CD14-positive monocyte (primary cell): ENCODE data around the gene OSBP2. TPM values are rescaled to one million over a fixed set of nuclear protein-coding genes. Genes with fewer than 3 reads are reported as not detected.

ENCODE experiments used
- DNase-seq, 3 donors: peaks; one replicate each; pipeline ENCODE4 v3.0.0-alpha.2; 2011 to 2022
- H2AFZ ChIP-seq: 2 replicates; pipeline ENCODE4 v1.6.0; 2012; ENCODE audit warnings: mild to moderate bottlenecking, low read depth, low read length, inconsistent platforms; ENCODE audit not compliant: insufficient read depth, poor library complexity, severe bottlenecking
- H3K27ac ChIP-seq, 2 donors: 1 replicate in 1 of 2; 2 replicates in 1 of 2; pipeline ENCODE4 v1.5.1; 2012 to 2013; ENCODE audit warnings: low read length in 2 of 2, control low read depth in 1 of 2, inconsistent platforms in 1 of 2, low read depth in 1 of 2, mild to moderate bottlenecking in 1 of 2
- H3K27me3 ChIP-seq, 2 donors: one replicate each; pipeline versions ENCODE4 v1.6.0 to v1.6.1; 2011 to 2013; ENCODE audit warnings: low read length in 2 of 2; ENCODE audit not compliant: control insufficient read depth in 2 of 2, insufficient read depth in 2 of 2
- H3K36me3 ChIP-seq, 2 donors: replicated peaks in 1 of 2; 1 replicate in 1 of 2; 2 replicates in 1 of 2; pipeline versions ENCODE4 v1.5.1 to v1.6.1; 2012 to 2013; ENCODE audit warnings: low read length in 2 of 2, control low read depth in 1 of 2, inconsistent platforms in 1 of 2, mild to moderate bottlenecking in 1 of 2; ENCODE audit not compliant: insufficient read depth in 2 of 2, control insufficient read depth in 1 of 2
- H3K4me1 ChIP-seq, 2 donors: 1 replicate in 1 of 2; 2 replicates in 1 of 2; pipeline versions ENCODE4 v1.5.1 to v1.6.1; 2012 to 2013; ENCODE audit warnings: low read length in 2 of 2, control low read depth in 1 of 2, inconsistent platforms in 1 of 2, mild to moderate bottlenecking in 1 of 2, moderate library complexity in 1 of 2; ENCODE audit not compliant: insufficient read depth in 2 of 2, control insufficient read depth in 1 of 2
- H3K4me2 ChIP-seq: replicated peaks from 2 replicates; pipeline ENCODE3; 2012; ENCODE audit warnings: low read length, moderate library complexity, mild to moderate bottlenecking; ENCODE audit not compliant: poor library complexity, severe bottlenecking; ENCODE audit errors: extremely low read depth
- H3K4me3 ChIP-seq, 3 experiments: fragments of 200-600 bp in 1 of 3; sonication (generic) in 1 of 3; replicated peaks in 1 of 3; 1 replicate in 2 of 3; 2 replicates in 1 of 3; pipeline ENCODE4 v1.5.1; 2011 to 2013; ENCODE audit warnings: low read length in 3 of 3, mild to moderate bottlenecking in 3 of 3, control low read depth in 2 of 3, low read depth in 2 of 3, inconsistent platforms in 1 of 3, moderate library complexity in 1 of 3
- H3K79me2 ChIP-seq: 2 replicates; pipeline ENCODE4 v1.6.0; 2012; ENCODE audit warnings: mild to moderate bottlenecking, control low read depth, inconsistent platforms, low read length, moderate library complexity; ENCODE audit not compliant: insufficient read depth
- H3K9ac ChIP-seq: 2 replicates; pipeline ENCODE4 v1.6.0; 2017; ENCODE audit warnings: low read length, mild to moderate bottlenecking; ENCODE audit not compliant: insufficient read depth, poor library complexity, severe bottlenecking
- H3K9me3 ChIP-seq, 2 donors: replicated peaks in 1 of 2; 1 replicate in 1 of 2; 2 replicates in 1 of 2; pipeline versions ENCODE4 v1.5.1 to v1.6.1; 2012 to 2013; ENCODE audit warnings: low read length in 2 of 2, control low read depth in 1 of 2; ENCODE audit not compliant: control insufficient read depth in 1 of 2, insufficient read depth in 1 of 2
- H4K20me1 ChIP-seq: 2 replicates; pipeline ENCODE4 v1.6.0; 2012; ENCODE audit warnings: mild to moderate bottlenecking, low read length, control low read depth, moderate library complexity; ENCODE audit not compliant: insufficient read depth
- H3K27ac Mint-ChIP-seq, 7 donors: one replicate each; pipeline ENCODE4 v1.8.0; 2020; ENCODE audit warnings: mild to moderate bottlenecking in 7 of 7, mixed read lengths in 7 of 7, moderate library complexity in 6 of 7, inconsistent platforms in 2 of 7
- H3K27me3 Mint-ChIP-seq, 3 donors: one replicate each; pipeline ENCODE4 v1.8.0; 2021 to 2022; ENCODE audit warnings: low read depth in 3 of 3, mild to moderate bottlenecking in 3 of 3, mixed read lengths in 3 of 3, moderate library complexity in 3 of 3, inconsistent platforms in 1 of 3
- H3K36me3 Mint-ChIP-seq, 2 donors: one replicate each; pipeline ENCODE4 v1.8.0; 2020; ENCODE audit warnings: mixed read lengths in 2 of 2, inconsistent platforms in 1 of 2, mild to moderate bottlenecking in 1 of 2
- H3K4me1 Mint-ChIP-seq: one replicate; pipeline ENCODE4 v1.8.0; 2020; ENCODE audit warnings: mild to moderate bottlenecking, mixed read lengths
- H3K4me3 Mint-ChIP-seq, 2 donors: one replicate each; pipeline ENCODE4 v1.8.0; 2020; ENCODE audit warnings: mild to moderate bottlenecking in 2 of 2, mixed read lengths in 2 of 2, moderate library complexity in 1 of 2
- H3K9me3 Mint-ChIP-seq, 7 donors: one replicate each; pipeline ENCODE4 v1.8.0; 2020 to 2022; ENCODE audit warnings: mixed read lengths in 7 of 7, mild to moderate bottlenecking in 6 of 7, moderate library complexity in 6 of 7, inconsistent platforms in 2 of 7
- WGBS: methylation state at CpG from one replicate; pipeline ENCODE4 v1.1.5; 2013; ENCODE audit warnings: missing lambda C conversion rate; ENCODE audit not compliant: insufficient coverage; 5-methylcytosine and 5-hydroxymethylcytosine counted together
- intact Hi-C, 2 donors: fragments of 100-400 bp; cut with micrococcal nuclease; formaldehyde crosslinking; loops; one replicate each; pipeline versions ENCODE4 v1.15.0 to v1.15.1; 2023
- polyA plus RNA-seq, 3 donors: library from polyadenylated mRNA; depleted of rRNA in 1 of 3; unstranded in 2 of 3; stranded (reverse) in 1 of 3; fragments of 300-500 nt in 2 of 3; fragments of >200 nt in 1 of 3; fragmentation: Illumina TruSeq in 2 of 3; gene quantifications; 1 replicate in 2 of 3; 2 replicates in 1 of 3; pipeline ENCODE4 v1.2.3, GENCODE V29; 2012 to 2021
- TF ChIP-seq, protein P1 (sequence below): fragments of 200-600 bp; IDR thresholded peaks from one replicate; pipeline ENCODE4 v1.8.0; 2022; ENCODE audit warnings: antibody characterized with exemption, mild to moderate bottlenecking

The OSBP2 gene
- polyA plus RNA-seq, 3 donors: 0.21 to 0.54 TPM; not detected in 1

DNA sequence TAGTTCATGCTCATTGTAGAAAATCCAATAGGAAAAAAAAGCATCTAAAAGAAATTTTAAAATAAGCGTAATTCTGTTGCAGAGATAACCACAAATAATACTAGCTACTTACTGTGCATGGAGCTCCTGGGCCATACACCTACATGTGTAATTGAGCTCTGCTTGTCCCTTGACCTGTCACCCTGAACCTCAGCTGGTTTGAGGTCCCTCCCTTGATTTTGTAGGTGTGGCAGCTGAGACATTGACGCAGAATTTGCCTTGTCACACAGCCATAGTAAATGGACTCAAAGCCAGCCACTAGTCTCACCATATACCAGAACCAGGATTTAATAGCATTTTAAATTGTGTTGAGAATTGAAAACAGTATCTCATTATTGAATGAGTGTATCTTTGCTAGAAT is 138.6 kb downstream of the OSBP2 start:
- WGBS: no CpG with 5 or more reads among the region's 2 CpGs
- no peaks in the 10 kb centered on the region for H3K4me1 Mint-ChIP-seq
- H3K9me3 ChIP-seq: peaks cover 4 to 5% of the 10 kb centered on the region in 2 donors
- peaks cover 2 to 12% (median 9%) of the 10 kb centered on the region in 3 donors for H3K27me3 Mint-ChIP-seq
- H4K20me1 ChIP-seq: no peaks in the 10 kb centered on the region
- H3K4me3 ChIP-seq: no peak overlapping the region
- intact Hi-C loops: no loop called here
- no peaks in the 10 kb centered on the region for H3K79me2 ChIP-seq
- TF ChIP-seq, protein P1, sequence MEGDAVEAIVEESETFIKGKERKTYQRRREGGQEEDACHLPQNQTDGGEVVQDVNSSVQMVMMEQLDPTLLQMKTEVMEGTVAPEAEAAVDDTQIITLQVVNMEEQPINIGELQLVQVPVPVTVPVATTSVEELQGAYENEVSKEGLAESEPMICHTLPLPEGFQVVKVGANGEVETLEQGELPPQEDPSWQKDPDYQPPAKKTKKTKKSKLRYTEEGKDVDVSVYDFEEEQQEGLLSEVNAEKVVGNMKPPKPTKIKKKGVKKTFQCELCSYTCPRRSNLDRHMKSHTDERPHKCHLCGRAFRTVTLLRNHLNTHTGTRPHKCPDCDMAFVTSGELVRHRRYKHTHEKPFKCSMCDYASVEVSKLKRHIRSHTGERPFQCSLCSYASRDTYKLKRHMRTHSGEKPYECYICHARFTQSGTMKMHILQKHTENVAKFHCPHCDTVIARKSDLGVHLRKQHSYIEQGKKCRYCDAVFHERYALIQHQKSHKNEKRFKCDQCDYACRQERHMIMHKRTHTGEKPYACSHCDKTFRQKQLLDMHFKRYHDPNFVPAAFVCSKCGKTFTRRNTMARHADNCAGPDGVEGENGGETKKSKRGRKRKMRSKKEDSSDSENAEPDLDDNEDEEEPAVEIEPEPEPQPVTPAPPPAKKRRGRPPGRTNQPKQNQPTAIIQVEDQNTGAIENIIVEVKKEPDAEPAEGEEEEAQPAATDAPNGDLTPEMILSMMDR: no peak
- no peak overlapping the region for H2AFZ ChIP-seq
- H3K4me3 Mint-ChIP-seq: no peak overlapping the region
- peaks cover 0 to 3% of the 10 kb centered on the region in 2 donors for H3K27me3 ChIP-seq
- no peak overlapping the region for H3K4me2 ChIP-seq
- no peak overlapping the region for H3K9ac ChIP-seq
- peaks cover 0 to 11% (median 7%) of the 10 kb centered on the region in 7 donors for H3K9me3 Mint-ChIP-seq
- no peaks in the 10 kb centered on the region for H3K4me1 ChIP-seq
- no peak overlapping the region for H3K27ac Mint-ChIP-seq
- H3K36me3 Mint-ChIP-seq: no peaks in the 10 kb centered on the region
- no peak for DNase-seq
- no peaks in the 10 kb centered on the region for H3K36me3 ChIP-seq
- H3K27ac ChIP-seq: no peak overlapping the region

DNA sequence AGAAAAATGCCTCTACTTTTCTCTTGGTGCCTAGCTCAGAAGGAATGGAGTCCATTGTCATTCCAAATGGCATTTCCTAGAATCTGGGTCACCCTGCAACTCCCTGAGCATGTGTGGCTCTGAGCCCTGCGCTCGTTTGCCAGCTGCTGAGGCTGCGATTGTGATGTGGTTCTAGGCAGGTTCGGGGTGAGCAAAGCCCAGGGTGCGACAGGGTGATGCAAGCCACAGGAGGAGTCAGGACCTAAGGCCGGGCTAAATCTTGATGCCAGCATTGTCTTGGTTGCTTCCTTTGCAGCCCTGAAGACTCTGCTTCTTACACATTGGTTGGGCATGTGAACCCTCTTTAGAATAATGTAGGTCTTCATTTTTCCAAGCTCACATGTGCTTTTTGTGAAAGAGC is 142.9 kb downstream of the OSBP2 start:
- H3K27me3 Mint-ChIP-seq: peaks cover 0 to 10% (median 4%) of the 10 kb centered on the region in 3 donors
- intact Hi-C loops: no loop called here
- Histone ChIP-seq H3K9ac (no peak overlapping the region), H2AFZ (no peak overlapping the region), H3K27ac (no peak overlapping the region), H3K27me3 (peaks cover 0 to 3% of the 10 kb centered on the region in 2 donors), H3K4me2 (no peak overlapping the region), H4K20me1 (no peaks in the 10 kb centered on the region), H3K4me3 (no peak overlapping the region), H3K36me3 (no peaks in the 10 kb centered on the region), H3K79me2 (no peaks in the 10 kb centered on the region), H3K4me1 (no peaks in the 10 kb centered on the region), H3K9me3 (peaks cover 4 to 6% of the 10 kb centered on the region in 2 donors)
- WGBS: 83% methylated on average over 6 of the region's 6 CpGs
- no peak overlapping the region for H3K4me3 Mint-ChIP-seq
- H3K9me3 Mint-ChIP-seq: peaks cover 0 to 12% (median 10%) of the 10 kb centered on the region in 7 donors
- no peak for DNase-seq
- H3K27ac Mint-ChIP-seq: no peak overlapping the region
- no peaks in the 10 kb centered on the region for H3K4me1 Mint-ChIP-seq
- TF ChIP-seq, protein P1: no peak
- H3K36me3 Mint-ChIP-seq: no peaks in the 10 kb centered on the region
